ENCODE data around the gene PRSS27.
"Not testable (repeated sequence)": the region's sequence is repeated elsewhere in the genome, so short reads cannot be mapped to it uniquely, and the experiment has no call there.

PRSS27 gene

DNA sequence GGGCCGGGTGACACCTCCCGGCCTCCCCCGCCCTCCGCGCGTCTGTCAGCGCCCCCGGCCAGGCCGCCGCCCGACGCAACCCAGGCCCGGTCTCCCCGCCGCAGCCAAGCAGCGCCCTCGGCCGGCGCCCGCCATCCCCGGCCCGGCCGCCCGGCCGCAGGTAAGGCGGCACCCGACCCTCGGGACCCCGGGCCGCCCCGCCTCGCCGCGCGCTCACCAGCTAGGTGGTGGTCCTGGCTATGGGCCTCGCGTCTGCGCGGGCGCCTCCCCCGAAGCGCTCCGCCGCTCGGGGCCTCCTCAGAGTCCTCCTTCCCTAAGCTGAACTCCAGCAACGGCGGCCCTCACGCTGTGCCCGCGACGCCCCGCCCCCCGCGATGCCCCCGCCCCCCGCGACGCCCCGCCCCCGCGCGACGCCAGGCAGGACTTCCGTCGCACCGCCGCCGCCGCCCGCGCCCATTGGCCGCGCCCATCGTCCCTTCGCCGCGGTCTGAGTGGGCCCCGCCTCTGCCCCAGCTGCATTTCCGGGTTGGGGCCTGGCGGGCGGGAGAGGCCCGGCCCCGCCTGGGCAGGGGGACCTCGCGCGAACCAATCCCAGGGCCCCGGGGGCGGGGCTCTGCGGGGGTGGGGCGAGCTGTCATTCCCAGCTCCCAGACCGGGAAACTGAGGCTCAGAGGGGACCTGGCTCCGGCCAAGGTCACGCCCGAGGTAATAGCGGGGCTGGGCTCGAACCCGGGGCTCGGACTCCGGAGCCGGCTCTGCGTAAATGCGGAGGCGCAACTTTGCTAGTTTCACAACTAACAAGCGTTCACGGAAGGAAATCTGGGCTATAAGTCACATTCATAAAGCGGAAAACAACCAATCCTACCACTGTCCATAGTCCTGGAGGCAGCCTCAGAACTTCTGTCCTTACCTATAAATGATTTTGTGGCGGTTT is 46.7 kb downstream of the PRSS27 start:
- peak; percentile 89 for DNase-seq (ENCODE audit: low read depth)

GRCh38 chr16:2671741-2672140 is 48.3 kb downstream of the PRSS27 start:
- no peak for DNase-seq (ENCODE audit: low read depth)

DNA sequence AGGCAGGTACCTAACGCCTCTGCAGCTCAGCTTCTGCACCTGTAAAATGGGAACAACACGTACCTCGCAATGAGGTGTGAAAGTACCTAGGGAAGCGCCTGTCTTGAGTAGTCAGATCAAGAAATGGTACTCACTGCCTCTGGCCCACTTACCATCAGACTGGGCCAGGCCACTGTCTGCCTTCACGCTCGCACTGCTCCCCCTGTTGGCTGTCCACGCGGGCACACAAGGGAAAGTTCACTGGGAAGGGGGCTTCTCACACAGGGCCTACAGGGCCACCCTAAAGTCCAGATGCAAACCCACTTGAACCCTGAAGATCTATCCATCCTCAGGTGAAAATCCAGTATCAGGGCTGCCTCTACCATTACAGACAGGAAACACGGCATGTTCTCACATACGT is 48.8 kb downstream of the PRSS27 start:
- not testable (repeated sequence) for DNase-seq (ENCODE audit: low read depth)

DNA sequence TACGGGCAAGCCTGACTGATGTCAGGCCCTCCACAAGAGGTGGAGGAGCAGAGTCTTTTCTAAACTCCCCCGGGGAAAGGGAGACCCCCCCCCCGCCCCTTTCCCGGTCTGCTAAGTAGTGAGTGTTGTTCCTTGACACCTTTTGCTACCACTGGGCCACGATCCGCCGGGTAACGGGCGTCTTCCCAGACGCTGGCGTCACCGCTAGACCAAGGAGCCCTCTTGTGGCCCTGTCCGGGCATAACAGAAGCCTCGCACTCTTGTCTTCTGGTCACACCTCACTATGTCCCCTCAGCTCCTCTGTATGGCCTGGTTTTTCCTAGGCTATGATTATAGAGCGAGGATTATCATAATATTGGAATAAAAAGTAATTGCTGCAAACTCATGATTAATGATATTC is 50.0 kb downstream of the PRSS27 start:
- DNase-seq (ENCODE audit: low read depth) = peak; percentile 50

GRCh38 chr16:2669587-2669986 is 50.4 kb downstream of the PRSS27 start:
- not testable (repeated sequence) for DNase-seq (ENCODE audit: low read depth)

GRCh38 chr16:2666671-2667070 is 53.4 kb downstream of the PRSS27 start:
- not testable (repeated sequence) for DNase-seq (ENCODE audit: low read depth)

GRCh38 chr16:2664574-2664982 is 55.4 kb downstream of the PRSS27 start:
- DNase-seq (ENCODE audit: low read depth) = no peak

- DNase-seq (ENCODE audit: low read depth) = no peak
Measured at GRCh38 chr16:2663553-2664546, 56.2 kb downstream of the PRSS27 start.

Measured in activated gamma-delta T cell treated with anti-CD3 and anti-CD28 coated beads, Interleukin-2, amount 50 U/mL, for 16 hours (primary cell).